ENCODE measurements around the gene IDH3A. TPM values are rescaled to one million over a fixed set of nuclear protein-coding genes. Genes with fewer than 3 reads are reported as not detected.

IDH3A gene
- total RNA-seq, 8 experiments from 2014 or later, result 15.1 to 66.4 (median 26.0) TPM

Other genes starting within 250 kb of the IDH3A start
- gene TBC1D2B, start 71.7 kb upstream of the IDH3A start, total RNA-seq, result 10 to 100 TPM in 4 of 8 experiments, 1 to 10 TPM in 4; 7.0 to 44.5 (median 16.0) TPM
- gene SH2D7, start 56.8 kb upstream of the IDH3A start, total RNA-seq, result 1 to 10 TPM in 1 of 8 experiments, under 1 TPM in 4, not detected in 3; 0.46 to 1.1 (median 0.76) TPM
- gene CIB2, start 17.9 kb upstream of the IDH3A start, total RNA-seq, result 10 to 100 TPM in 5 of 8 experiments, 1 to 10 TPM in 2, under 1 TPM in 1; 0.56 to 27.4 (median 19.9) TPM
- 1 to 10 TPM in 6 of 8 experiments, under 1 TPM in 2; 0.49 to 9.1 (median 1.9) TPM for gene ACSBG1, start 85.2 kb downstream of the IDH3A start, total RNA-seq
- gene DNAJA4, start 115.2 kb downstream of the IDH3A start, total RNA-seq, result 10 to 100 TPM in 1 of 8 experiments, 1 to 10 TPM in 7; 1.0 to 19.8 (median 4.2) TPM
- gene SKIC8, start 150.2 kb downstream of the IDH3A start, total RNA-seq, result 10 to 100 TPM; 39.4 to 67.6 (median 54.7) TPM
- 1,000 to 10,000 TPM in 1 of 8 experiments, 100 to 1,000 TPM in 5, 1 to 10 TPM in 1, not detected in 1; 7.7 to 1,434 (median 472) TPM for gene CRABP1, start 191.0 kb downstream of the IDH3A start, total RNA-seq

All from motor neuron (in vitro differentiated cells).